ENCODE measurements around the gene NFKBIL1. TPM values are rescaled to one million over a fixed set of nuclear protein-coding genes. Genes with fewer than 3 reads are reported as not detected.

NFKBIL1 gene
- total RNA-seq, 1 experiment from 2014 or later = 19.5 TPM

GRCh38 chr6:31559606-31559957 is 12.2 kb downstream of the NFKBIL1 start:
- H3K4me1 Mint-ChIP-seq = peaks cover 9% of the 10 kb centered on the region
- no peaks in the 10 kb centered on the region; the same call in 1 of the 2 replicates for H3K27me3 Mint-ChIP-seq (ENCODE audit: low read depth)
- POLR2A ChIA-PET = interaction anchor here (1.6 kb wide), 1 partner anchor 18 kb away, joined by 4 read pairs; the partner anchor contains the start of gene DDX39B
- DNase-seq (ENCODE audit: low spot score) (no peak), ATAC-seq (no peak)
- CTCF ChIA-PET = interaction anchor here (1.0 kb wide), 1 partner anchor 21 kb away, joined by 4 read pairs; no protein-coding TSS in a partner anchor
- H3K27ac Mint-ChIP-seq = peak overlapping the region; percentile 37; the same call in 1 of the 2 replicates
- no peak overlapping the region for H3K4me3 Mint-ChIP-seq
- H3K36me3 Mint-ChIP-seq = peaks cover 16% of the 10 kb centered on the region
- no peaks in the 10 kb centered on the region for H3K9me3 Mint-ChIP-seq
- no peak for TF ChIP-seq ZNF396 (CRISPR knock-in tag; IDR thresholded peaks at IDR 0.05; ENCODE audit: borderline replicate concordance)
- TF ChIP-seq ZNF281 (CRISPR knock-in tag; IDR thresholded peaks at IDR 0.05) = no peak
- TF ChIP-seq HMGXB4 (CRISPR knock-in tag; IDR thresholded peaks at IDR 0.05) = no peak
- no peak for TF ChIP-seq AR (CRISPR knock-in tag; IDR thresholded peaks at IDR 0.05)
- no peak for TF ChIP-seq CREB1 (CRISPR knock-in tag; IDR thresholded peaks at IDR 0.05)
- no peak for TF ChIP-seq ZNF263 (CRISPR knock-in tag; IDR thresholded peaks at IDR 0.05; ENCODE audit: low read depth)
- TF ChIP-seq ZBTB43 (CRISPR knock-in tag; IDR thresholded peaks at IDR 0.05) = no peak
- no peak for TF ChIP-seq ZNF425 (CRISPR knock-in tag; conservative IDR thresholded peaks at IDR 0.05)
- no peak for TF ChIP-seq MAX (CRISPR knock-in tag; IDR thresholded peaks at IDR 0.05)
- TF ChIP-seq ZNF138 (CRISPR knock-in tag; conservative IDR thresholded peaks at IDR 0.05) = no peak
- no peak for TF ChIP-seq SP1 (CRISPR knock-in tag; conservative IDR thresholded peaks at IDR 0.05)
- TF ChIP-seq, protein P1, sequence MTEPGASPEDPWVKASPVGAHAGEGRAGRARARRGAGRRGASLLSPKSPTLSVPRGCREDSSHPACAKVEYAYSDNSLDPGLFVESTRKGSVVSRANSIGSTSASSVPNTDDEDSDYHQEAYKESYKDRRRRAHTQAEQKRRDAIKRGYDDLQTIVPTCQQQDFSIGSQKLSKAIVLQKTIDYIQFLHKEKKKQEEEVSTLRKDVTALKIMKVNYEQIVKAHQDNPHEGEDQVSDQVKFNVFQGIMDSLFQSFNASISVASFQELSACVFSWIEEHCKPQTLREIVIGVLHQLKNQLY (CRISPR knock-in tag; IDR thresholded peaks at IDR 0.05) = no peak
- TF ChIP-seq ZNF121 (CRISPR knock-in tag; IDR thresholded peaks at IDR 0.05) = no peak
- no peak for TF ChIP-seq KAT7 (CRISPR knock-in tag; IDR thresholded peaks at IDR 0.05; ENCODE audit: borderline replicate concordance)
